Brain microvascular endothelial cell (primary cell): ENCODE results near the gene PPP1R12C.

Experiments
- DNase-seq: peaks from one replicate; pipeline ENCODE4 v3.0.0-alpha.2; 2020
- H3K27ac ChIP-seq: fragments of 250-450 bp; sonication (Bioruptor Pico); 2 replicates; pipeline ENCODE4 v1.5.1; 2020; ENCODE audit warnings: mild to moderate bottlenecking, moderate library complexity
- H3K27me3 ChIP-seq: fragments of 250-450 bp; sonication (Bioruptor Pico); replicated peaks from 2 replicates; pipeline ENCODE4 v1.5.1; 2020; ENCODE audit warnings: mild to moderate bottlenecking
- H3K36me3 ChIP-seq: fragments of 250-450 bp; sonication (Bioruptor Pico); replicated peaks from 2 replicates; pipeline ENCODE4 v1.5.1; 2020; ENCODE audit warnings: mild to moderate bottlenecking
- H3K4me3 ChIP-seq: 2 replicates; pipeline ENCODE4 v1.5.1; 2011; ENCODE audit warnings: low read depth, mild to moderate bottlenecking, control low read depth, low read length, moderate library complexity
- in situ Hi-C: cut with HindIII; loops from 2 replicates; pipeline ENCODE4 v1.10.0; 2017; ENCODE audit warnings: low sequenced_read_pairs, low pct_ligation_motif_present
- TF ChIP-seq, protein P1 (sequence below): IDR thresholded peaks from 2 replicates; pipeline ENCODE4 v1.5.1; 2011; ENCODE audit warnings: low read depth, mild to moderate bottlenecking, moderate library complexity, low read length, control low read depth, inconsistent platforms; ENCODE audit errors: missing control alignments

PPP1R12C gene

DNA sequence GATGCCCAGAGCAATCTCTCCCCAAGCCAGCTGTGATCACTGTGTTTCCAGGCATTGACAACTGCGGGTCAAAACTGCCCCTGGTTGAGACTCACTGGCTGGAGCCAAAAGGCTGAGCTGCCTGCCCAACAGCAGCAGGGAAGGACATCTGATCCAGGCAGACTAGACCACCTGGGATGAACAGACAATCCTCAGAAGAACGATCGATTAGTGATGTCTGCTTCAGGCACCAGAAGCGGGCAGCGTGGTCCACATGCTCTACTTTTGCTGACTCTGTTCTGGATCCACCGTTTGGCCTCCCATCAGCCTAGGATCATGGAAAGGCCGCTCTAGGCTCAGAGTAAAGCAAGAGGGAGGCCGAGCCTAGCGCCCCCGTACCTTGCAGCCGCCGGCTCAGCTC is 69.5 kb downstream of the PPP1R12C start:
- TF ChIP-seq, protein P1, sequence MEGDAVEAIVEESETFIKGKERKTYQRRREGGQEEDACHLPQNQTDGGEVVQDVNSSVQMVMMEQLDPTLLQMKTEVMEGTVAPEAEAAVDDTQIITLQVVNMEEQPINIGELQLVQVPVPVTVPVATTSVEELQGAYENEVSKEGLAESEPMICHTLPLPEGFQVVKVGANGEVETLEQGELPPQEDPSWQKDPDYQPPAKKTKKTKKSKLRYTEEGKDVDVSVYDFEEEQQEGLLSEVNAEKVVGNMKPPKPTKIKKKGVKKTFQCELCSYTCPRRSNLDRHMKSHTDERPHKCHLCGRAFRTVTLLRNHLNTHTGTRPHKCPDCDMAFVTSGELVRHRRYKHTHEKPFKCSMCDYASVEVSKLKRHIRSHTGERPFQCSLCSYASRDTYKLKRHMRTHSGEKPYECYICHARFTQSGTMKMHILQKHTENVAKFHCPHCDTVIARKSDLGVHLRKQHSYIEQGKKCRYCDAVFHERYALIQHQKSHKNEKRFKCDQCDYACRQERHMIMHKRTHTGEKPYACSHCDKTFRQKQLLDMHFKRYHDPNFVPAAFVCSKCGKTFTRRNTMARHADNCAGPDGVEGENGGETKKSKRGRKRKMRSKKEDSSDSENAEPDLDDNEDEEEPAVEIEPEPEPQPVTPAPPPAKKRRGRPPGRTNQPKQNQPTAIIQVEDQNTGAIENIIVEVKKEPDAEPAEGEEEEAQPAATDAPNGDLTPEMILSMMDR, result no peak
- peaks cover 43% of the 10 kb centered on the region for H3K36me3 ChIP-seq
- in situ Hi-C loops, result no loop called here
- H3K27ac ChIP-seq, result no peak overlapping the region
- H3K27me3 ChIP-seq, result no peaks in the 10 kb centered on the region
- no peak for DNase-seq
- no peak overlapping the region for H3K4me3 ChIP-seq

DNA sequence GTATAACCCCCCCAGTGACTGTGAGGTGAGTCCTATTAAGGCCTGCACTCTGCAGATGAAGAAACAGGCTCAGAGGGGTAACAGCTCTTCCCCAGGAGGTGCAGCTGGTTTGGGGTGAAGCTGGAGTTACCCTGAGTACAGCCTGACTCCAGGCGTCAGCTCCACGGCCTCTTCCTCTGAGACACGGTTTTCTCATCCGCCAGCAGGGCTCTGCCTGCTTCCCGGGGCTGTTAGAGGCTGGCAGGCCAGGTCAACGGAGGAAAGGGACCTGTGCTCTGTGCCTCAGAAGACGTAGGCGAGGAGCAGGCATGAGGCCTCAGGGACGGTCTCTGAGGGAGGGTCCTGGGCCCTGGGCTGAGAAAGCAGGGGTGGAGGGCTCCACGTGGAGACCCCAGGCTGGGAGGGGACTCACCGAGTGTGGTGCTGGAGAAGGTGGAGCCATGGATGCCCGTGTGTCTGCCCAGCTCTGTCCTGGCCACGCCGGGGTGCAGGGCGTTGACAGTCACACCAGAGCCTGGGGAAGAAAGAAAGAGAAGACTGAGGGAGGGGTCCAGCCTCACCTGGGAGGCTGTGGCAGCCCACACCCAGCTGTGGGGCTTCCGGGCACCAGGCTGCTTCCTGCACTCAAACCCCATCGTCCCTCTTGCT is 70.3 kb downstream of the PPP1R12C start:
- no peak overlapping the region for H3K4me3 ChIP-seq
- H3K27ac ChIP-seq, result no peak overlapping the region
- in situ Hi-C loops, result no loop called here
- TF ChIP-seq, protein P1, result no peak
- no peak for DNase-seq
- no peaks in the 10 kb centered on the region for H3K27me3 ChIP-seq
- peaks cover 44% of the 10 kb centered on the region for H3K36me3 ChIP-seq

DNA sequence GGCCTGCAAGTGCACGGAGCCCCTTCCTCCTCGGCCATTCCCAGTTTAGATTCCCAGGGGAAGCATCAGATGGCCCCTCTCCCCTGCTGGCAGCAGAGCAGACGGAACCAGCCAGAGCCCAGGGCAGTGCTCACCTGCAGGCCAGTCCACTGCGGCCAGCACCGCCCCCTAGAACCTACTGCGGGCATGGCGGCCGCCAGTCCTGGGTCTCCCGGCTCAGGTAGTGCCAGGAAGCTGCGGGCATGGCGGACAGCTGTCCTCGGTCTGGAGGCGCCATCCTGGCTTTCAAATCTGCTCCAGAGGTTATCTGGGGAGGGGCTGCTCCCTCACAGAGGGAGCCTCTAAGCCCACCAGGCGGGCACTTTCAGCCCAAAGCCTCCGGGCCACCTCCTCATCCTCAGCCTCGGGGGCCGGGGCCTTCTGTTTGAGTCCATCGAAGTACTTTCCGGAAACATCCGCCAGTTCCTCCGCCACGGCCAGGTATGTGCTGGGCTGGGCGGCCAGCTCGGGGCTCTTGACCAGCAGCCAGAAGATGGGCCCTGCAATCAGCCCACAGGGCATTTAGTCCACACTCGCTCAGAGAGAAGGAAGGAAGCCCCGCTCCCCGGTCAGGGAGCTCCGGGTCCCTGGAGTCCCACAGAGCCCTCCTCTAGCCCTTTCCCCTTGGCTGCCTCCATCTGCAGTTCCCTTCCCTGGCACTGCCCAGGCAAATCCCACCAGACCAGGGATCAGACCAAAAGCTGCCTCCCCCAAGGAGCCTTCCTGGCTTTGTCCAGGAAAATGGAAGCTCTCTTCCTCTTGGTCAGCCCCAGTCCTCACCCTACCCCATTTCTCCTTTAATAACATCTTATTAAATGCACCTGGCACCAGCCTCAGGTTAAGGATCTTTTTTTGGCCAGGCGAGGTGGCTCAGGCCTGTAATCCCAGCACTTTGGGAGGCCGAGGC is 72.4 kb downstream of the PPP1R12C start:
- DNase-seq, result no peak
- Histone ChIP-seq H3K36me3 (peaks cover 44% of the 10 kb centered on the region), H3K4me3 (no peak overlapping the region), H3K27me3 (no peaks in the 10 kb centered on the region), H3K27ac (no peak overlapping the region)
- in situ Hi-C loops, result no loop called here
- TF ChIP-seq, protein P1, result no peak

DNA sequence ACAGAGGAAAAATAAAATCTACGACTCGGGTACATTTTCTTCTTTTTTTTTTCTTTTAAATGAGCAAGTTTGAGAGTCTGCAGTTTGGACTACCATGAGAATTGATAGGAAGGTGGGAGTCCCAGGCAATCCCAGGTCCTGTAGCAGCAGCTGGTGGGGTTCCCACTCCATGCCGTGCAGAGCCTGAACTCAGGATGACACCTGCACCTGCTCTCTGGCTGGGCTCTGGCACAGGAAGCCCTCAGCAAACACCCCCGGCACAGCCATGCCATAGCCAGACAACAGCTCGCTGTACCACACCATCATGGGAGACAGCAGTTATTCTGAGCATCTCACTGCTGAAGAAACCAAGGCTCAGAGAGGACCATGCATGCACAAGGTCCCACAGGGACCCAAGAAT is 73.2 kb downstream of the PPP1R12C start:
- DNase-seq, result no peak
- no peak overlapping the region for H3K4me3 ChIP-seq
- in situ Hi-C loops, result no loop called here
- peaks cover 44% of the 10 kb centered on the region for H3K36me3 ChIP-seq
- TF ChIP-seq, protein P1, result no peak
- no peak overlapping the region for H3K27ac ChIP-seq
- no peaks in the 10 kb centered on the region for H3K27me3 ChIP-seq

DNA sequence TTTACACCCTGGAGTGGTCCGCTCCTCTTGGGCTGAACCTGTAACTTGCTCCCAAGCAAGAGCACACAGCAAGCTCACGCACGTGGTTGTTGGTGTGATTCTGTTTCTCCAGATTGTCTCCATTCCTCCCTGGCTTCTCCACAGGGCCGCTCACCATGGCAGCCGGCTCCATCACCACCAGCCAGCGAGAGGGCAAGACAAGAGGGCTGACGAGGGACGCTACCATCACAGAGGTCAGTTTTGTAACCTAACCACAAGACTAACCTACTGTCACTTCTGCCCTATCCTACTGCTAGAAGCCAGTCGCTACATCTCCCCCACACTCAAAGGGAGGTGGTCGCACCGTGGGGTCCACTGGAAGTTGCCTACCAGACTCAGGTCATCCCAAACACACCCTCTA is 74.7 kb downstream of the PPP1R12C start:
- no peaks in the 10 kb centered on the region for H3K27me3 ChIP-seq
- no peak for DNase-seq
- peaks cover 32% of the 10 kb centered on the region for H3K36me3 ChIP-seq
- no peak overlapping the region for H3K27ac ChIP-seq
- in situ Hi-C loops, result no loop called here
- TF ChIP-seq, protein P1, result no peak
- H3K4me3 ChIP-seq, result no peak overlapping the region
